ENCODE data around the gene H19. TPM values are rescaled to one million over a fixed set of nuclear protein-coding genes. Genes with fewer than 3 reads are reported as not detected.

The H19 gene
- total RNA-seq, 1 donor from 2014 or later: 19.7 TPM

- H3K4me3 ChIP-seq (ENCODE audit: low read depth, low read length): no peak overlapping the region
- no peaks in the 10 kb centered on the region for H3K27me3 ChIP-seq (ENCODE audit: control insufficient read depth, insufficient read depth, low read length)
- H3K36me3 ChIP-seq (ENCODE audit: control insufficient read depth, insufficient read depth, low read length): no peaks in the 10 kb centered on the region
- DNase-seq (ENCODE audit: low read depth) (no peak), FAIRE-seq (no peak)
- no peak for TF ChIP-seq CTCF (IDR thresholded peaks at IDR 0.05; ENCODE audit: insufficient read depth, low read length, severe bottlenecking)
These were observed 44.7 kb downstream of the H19 start for GRCh38 chr11:1952806-1953482.

- Histone ChIP-seq H3K36me3 (ENCODE audit: control insufficient read depth, insufficient read depth, low read length) (no peaks in the 10 kb centered on the region), H3K27me3 (ENCODE audit: control insufficient read depth, insufficient read depth, low read length) (no peaks in the 10 kb centered on the region), H3K4me3 (ENCODE audit: low read depth, low read length) (no peak overlapping the region)
- FAIRE-seq (no peak), DNase-seq (ENCODE audit: low read depth) (no peak)
- no peak for TF ChIP-seq CTCF (IDR thresholded peaks at IDR 0.05; ENCODE audit: insufficient read depth, low read length, severe bottlenecking)
These were observed 47.7 kb downstream of the H19 start for GRCh38 chr11:1949922-1950321.

- DNase-seq (ENCODE audit: low read depth) (no peak), FAIRE-seq (no peak)
- no peaks in the 10 kb centered on the region for H3K27me3 ChIP-seq (ENCODE audit: control insufficient read depth, insufficient read depth, low read length)
- TF ChIP-seq CTCF (IDR thresholded peaks at IDR 0.05; ENCODE audit: insufficient read depth, low read length, severe bottlenecking): no peak
- no peak overlapping the region for H3K4me3 ChIP-seq (ENCODE audit: low read depth, low read length)
- no peaks in the 10 kb centered on the region for H3K36me3 ChIP-seq (ENCODE audit: control insufficient read depth, insufficient read depth, low read length)
These were observed 48.3 kb downstream of the H19 start for GRCh38 chr11:1949302-1949701.

GRCh38 chr11:1948389-1948788 lies 49.3 kb downstream of the H19 start:
- no peak for TF ChIP-seq CTCF (IDR thresholded peaks at IDR 0.05; ENCODE audit: insufficient read depth, low read length, severe bottlenecking)
- no peaks in the 10 kb centered on the region for H3K36me3 ChIP-seq (ENCODE audit: control insufficient read depth, insufficient read depth, low read length)
- DNase-seq (ENCODE audit: low read depth) (no peak), FAIRE-seq (no peak)
- H3K4me3 ChIP-seq (ENCODE audit: low read depth, low read length): no peak overlapping the region
- H3K27me3 ChIP-seq (ENCODE audit: control insufficient read depth, insufficient read depth, low read length): no peaks in the 10 kb centered on the region

- no peak for FAIRE-seq
- Histone ChIP-seq H3K4me3 (ENCODE audit: low read depth, low read length) (no peak overlapping the region), H3K36me3 (ENCODE audit: control insufficient read depth, insufficient read depth, low read length) (no peaks in the 10 kb centered on the region), H3K27me3 (ENCODE audit: control insufficient read depth, insufficient read depth, low read length) (no peaks in the 10 kb centered on the region)
- DNase-seq (ENCODE audit: low read depth): no peak
- no peak for TF ChIP-seq CTCF (IDR thresholded peaks at IDR 0.05; ENCODE audit: insufficient read depth, low read length, severe bottlenecking)
These were observed 49.9 kb downstream of the H19 start for GRCh38 chr11:1947592-1948237.
